WI38 (cell line): ENCODE results near the gene HMG20A.
"Not testable (repeated sequence)": the region's sequence is repeated elsewhere in the genome, so short reads cannot be mapped to it uniquely, and the experiment has no call there.

Source experiments
- H3K4me3 ChIP-seq: 2 replicates; pipeline ENCODE4 v1.5.1; 2011; ENCODE audit warnings: low read depth, mild to moderate bottlenecking, control low read depth, low read length
- TF ChIP-seq, protein P1 (sequence below): IDR thresholded peaks from 2 replicates; pipeline ENCODE4 v1.5.1; 2012; ENCODE audit warnings: low read depth, mild to moderate bottlenecking, control low read depth, low read length

HMG20A gene

DNA sequence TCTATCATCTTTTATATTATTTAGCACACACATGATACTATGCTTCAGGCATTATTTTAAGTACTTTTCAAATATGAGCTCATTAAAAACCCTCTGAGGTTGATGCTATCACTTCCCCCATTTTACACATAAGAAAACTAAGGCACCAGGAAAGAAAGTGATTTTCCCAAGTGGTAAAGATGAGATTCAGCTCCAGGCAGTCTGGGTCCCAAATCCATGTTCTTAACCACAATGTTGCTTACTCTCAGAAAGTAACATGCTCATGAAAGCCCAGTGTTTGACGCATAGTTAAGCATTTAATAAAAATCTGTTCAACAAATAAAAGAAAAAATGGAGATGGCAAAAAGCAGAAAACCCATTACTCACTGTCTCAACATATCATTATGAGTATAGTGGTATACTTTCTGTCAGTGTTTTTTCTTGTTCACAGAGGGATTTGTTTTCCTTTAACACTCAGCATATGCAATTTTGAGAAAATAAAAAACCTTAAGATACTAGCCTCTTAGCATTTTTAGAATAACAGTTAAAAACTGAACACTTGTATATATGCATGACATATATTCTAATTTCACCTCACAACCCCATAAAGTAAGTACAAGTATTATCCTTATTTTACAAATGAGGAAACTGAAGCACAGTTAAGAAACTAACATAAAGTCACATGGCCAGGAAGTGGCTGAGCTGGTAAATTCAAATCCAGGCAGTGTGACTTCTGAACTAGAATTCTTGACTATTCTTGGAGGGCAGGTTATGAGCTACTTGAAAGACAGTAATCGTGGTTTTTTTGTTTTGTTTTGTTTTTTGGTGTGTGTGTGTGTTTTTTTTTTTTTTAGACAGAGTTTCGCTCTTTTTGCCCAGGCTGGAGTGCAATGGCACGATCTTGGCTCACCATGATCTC is 11.2 kb upstream of the HMG20A start:
- TF ChIP-seq, protein P1, sequence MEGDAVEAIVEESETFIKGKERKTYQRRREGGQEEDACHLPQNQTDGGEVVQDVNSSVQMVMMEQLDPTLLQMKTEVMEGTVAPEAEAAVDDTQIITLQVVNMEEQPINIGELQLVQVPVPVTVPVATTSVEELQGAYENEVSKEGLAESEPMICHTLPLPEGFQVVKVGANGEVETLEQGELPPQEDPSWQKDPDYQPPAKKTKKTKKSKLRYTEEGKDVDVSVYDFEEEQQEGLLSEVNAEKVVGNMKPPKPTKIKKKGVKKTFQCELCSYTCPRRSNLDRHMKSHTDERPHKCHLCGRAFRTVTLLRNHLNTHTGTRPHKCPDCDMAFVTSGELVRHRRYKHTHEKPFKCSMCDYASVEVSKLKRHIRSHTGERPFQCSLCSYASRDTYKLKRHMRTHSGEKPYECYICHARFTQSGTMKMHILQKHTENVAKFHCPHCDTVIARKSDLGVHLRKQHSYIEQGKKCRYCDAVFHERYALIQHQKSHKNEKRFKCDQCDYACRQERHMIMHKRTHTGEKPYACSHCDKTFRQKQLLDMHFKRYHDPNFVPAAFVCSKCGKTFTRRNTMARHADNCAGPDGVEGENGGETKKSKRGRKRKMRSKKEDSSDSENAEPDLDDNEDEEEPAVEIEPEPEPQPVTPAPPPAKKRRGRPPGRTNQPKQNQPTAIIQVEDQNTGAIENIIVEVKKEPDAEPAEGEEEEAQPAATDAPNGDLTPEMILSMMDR: no peak
- no peak overlapping the region for H3K4me3 ChIP-seq

DNA sequence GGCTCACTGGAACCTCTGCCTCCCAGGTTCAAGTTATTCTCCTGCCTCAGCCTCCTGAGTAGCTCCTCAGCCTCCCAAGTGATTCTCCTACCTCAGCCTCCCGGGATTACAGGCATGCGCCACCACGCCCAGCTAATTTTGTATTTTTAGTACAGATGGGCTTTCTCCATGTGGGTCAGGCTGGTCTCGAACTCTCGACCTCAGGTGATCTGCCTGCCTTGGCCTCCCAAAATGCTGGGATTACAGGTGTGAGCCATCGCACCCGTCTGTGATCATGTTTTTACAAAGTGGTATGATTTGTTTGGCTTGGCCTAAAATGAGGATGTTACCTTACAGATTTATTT is 10.6 kb upstream of the HMG20A start:
- not testable (repeated sequence) for H3K4me3 ChIP-seq

DNA sequence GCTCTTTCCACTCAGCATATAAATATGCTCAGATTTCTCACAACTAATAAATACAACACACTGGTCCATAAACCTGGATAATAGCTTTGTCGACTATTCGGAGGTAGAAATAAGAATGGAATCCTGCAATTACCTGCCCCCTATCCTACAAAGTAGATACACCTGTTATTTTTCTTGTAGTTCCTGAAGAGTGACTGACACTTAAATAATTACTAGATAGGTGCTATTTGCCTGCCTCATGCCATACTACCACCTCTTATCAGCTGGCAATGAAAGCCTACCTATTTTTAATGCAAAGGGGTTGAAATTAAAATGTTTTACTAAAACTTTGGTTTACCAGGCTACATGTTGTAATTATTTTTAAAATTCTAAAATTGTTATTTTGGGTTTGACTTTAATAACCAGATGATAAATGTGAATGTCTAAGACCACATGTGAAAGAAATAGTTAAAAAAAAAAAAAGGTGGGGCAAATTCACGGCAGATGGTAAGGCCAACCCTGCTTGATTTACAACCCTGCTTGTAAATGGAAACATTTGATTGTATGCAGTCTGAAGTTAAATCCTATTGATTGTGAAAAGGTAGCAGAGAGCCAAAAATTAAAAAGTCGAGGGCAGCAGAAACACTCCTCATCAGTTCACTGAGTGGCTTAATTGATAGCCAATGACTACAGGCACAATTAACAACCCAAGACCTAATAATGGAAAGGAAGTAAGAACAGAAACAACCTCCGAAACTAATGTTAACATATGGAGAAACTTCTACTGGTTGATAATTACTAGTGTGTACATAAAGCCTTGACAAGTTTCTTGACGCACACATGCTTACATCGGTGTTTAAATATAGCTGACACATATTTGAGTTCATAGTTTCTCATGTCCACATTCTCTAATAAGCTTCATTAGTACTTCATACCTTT is 9.7 kb upstream of the HMG20A start:
- H3K4me3 ChIP-seq: no peak overlapping the region
- TF ChIP-seq, protein P1: no peak

DNA sequence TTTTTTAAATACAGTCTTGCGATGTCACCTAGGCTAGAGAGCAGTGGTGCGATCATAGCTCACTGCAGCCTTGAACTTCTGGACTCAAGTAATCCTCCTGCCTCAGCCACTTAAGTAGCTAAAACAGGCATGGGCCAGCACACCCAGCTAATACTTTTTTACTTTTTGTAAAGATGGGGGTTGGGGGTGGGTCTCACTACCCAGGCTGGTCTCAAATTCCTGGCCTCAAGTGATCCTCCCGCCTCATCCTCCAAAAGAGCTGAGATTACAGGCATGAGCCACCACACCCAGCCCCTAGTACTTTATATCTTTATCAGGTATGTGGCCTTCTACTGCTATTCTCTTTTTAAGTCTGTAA is 9.1 kb upstream of the HMG20A start:
- TF ChIP-seq, protein P1: no peak
- H3K4me3 ChIP-seq: no peak overlapping the region

DNA sequence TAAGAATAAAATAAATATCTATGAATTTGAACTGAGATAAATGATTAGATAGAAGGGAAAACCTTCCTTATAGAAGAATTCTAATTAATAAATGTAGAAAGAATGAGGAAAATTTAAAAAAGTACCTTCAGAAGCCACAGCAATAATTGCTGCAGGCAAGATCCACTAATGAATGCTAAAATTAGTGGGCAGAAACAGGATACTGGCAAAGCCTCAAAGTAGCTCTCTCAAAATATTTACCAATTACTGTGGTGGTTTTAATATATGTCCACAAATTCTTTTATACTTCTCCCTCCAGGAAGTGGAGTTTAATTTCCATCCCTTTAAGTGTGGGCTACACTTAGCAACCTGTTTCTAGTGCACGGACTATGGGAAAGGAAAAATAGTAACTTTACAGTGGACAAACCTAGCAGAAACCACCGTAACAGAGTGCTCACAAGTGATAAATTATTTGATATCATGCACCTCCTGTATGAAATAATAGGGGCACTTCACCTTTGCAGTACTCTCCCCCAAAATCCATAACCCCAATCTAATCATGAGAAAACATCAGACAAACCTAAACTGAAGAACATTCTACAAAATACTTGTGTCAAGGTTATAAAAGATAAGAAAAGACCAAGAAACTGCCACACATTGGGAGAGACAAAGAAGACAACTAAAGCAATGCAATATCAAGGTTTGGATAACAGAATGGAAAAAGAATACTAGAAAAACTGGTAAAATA is 7.6 kb upstream of the HMG20A start:
- H3K4me3 ChIP-seq: no peak overlapping the region
- TF ChIP-seq, protein P1: no peak

DNA sequence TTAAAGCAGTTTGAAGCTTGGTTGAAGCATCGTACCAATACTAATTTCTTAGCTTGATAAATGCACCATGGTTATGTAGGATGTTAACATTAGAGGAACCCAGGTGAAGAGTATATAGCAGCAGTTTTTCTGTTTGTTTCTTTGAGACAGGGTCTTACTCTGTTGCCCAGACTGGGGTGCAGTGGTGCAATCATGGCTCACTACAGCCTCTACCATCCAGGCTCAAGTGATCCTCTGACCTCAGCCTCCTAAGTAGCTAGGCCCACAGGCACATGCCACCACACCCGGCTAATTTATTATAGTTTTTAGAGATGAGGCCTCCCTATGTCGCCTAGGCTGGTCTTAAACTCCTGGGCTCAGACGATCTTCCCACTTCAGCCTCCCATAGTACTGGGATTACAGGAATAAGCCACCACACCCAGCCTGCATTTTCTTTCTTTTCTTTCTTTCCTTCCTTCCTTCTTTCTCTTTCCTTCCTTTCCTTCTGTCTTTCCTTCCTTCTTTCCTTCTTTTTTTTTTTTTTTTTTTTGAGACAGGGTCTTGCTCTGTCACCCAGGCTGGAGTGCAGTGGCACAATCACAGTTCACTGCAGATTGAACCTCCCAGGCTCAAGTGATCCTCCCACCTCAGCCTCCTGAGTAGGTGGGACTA is 6.9 kb upstream of the HMG20A start:
- TF ChIP-seq, protein P1: no peak
- H3K4me3 ChIP-seq: no peak overlapping the region

DNA sequence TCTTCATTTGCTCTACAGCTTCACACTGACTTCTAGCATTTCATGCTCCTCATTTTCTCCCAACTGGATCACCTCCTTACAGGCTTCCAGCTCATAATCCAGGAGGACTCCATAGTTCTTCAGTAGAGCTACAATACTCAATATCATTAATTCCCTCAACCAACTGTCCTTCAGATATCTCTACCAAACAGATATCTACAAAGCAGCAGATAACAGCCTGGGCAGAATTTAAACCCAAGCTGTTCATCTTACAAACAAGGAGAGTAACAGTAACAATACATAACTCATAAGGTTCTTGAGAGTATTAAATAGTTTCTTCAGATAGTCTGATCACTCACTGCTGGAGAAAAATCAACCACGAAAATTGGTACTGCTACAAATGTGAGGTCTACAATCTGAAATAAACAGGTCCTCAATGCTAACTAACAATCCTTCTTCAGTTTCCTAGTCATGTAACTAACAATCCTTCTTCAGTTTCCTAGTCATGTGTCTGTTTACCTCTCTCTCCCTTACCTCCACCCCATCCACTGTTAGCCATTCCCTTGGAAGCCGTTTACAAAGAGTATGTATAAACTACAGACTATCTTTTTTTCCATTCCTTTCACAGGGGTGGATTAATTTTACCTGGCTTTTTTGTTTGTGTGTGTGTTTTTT is 5.8 kb upstream of the HMG20A start:
- TF ChIP-seq, protein P1: no peak
- H3K4me3 ChIP-seq: no peak overlapping the region
